A549 treated with CORT108297 at 1 μM for 4 hours (cell line): ENCODE results near the gene UIMC1. TPM values are rescaled to one million over a fixed set of nuclear protein-coding genes. Genes with fewer than 3 reads are reported as not detected.

ENCODE experiments used
- total RNA-seq: library from RNA; stranded (reverse); fragments of 200-300 nt; extraction: Qiagen RNA extraction; gene quantifications from 5 replicates; pipeline ENCODE4 v1.2.3, GENCODE V29; 2022

UIMC1 gene
- 39.5 to 45.2 TPM (median 42.2 TPM) in 5 replicates for total RNA-seq

DNA sequence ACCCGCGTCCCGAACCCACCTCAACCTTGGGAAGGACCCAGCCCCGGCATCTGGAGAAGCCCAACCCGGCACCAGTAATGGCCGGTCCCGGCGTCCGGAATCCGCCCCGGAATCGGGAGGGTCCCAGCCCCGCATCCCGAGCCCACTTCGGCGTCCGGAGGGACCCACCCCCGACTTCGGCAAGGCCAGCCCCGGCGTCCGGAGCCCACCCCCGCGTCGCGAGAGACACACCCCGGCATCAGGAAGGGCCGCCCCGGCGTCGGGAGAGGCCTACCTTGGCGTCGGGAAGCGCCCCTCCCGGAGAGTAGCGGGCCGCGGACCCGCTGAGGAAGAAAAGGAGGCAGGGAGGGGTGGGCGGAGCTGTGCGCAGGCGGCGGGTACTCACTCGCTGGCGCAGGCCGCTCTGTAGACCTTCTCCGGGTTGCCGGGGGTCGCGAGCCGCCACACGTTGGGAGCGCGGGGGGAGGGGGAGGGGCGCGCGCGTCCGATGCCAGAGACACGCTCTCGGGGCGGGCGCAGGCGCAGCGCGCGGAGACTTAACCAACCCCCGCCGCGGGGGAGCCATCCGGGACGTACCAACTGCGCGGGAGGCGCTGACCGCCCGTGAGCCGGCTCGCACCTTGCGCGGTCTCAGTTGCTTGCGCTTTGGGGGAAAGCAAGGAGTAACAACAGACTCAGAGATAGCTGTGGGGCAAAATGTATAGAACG is at the start of gene UIMC1:
TSS of gene UIMC1 (minus strand) at position 515 of the 708 bp plus-strand sequence. CDS start 24,164 bp downstream, outside the sequence.

DNA sequence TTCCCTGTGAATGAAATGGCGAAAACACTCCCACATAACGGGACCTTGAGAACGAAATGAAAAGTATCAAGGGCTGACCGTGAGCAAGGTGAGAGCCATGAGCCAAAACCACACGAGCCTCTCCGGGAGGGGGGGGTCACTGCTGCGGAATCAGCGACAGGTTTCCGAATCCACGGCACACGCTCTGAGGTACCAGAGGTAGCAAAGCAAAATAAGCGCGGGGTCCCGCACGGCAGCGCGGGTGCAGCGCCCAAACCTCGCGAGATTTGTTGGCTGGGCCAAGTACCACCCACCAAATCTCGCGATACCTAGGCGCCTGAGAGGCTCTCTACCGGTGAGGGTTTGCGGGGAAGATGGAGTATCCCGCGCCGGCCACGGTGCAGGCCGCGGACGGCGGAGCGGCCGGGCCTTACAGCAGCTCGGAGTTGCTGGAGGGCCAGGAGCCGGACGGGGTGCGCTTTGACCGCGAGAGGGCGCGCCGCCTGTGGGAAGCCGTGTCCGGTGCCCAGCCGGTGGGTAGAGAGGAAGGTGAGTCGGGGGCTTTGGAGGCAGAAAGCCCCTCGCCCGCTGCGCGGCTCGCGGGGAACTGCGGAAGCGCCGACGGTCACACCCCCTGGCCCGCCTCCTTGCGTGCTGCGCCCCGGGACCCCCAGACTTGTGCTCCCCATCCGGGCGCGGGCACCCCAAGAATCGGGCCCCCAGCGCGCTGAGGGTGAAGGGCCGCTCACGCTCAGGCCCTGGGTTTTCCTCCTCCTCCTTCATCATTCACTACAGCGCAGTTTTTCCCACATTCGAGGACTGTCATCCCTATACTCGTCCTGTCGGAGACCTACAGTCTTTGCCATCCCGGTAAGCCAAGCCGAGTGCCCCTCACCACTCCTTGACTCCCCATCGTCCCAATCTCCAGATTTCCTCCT is 16.1 kb upstream of the UIMC1 start, which contains the start of gene ZNF346:
TSS of gene ZNF346 (plus strand) at position 311 of the 917 bp plus-strand sequence. CDS start at position 354, 43 bp downstream.

DNA sequence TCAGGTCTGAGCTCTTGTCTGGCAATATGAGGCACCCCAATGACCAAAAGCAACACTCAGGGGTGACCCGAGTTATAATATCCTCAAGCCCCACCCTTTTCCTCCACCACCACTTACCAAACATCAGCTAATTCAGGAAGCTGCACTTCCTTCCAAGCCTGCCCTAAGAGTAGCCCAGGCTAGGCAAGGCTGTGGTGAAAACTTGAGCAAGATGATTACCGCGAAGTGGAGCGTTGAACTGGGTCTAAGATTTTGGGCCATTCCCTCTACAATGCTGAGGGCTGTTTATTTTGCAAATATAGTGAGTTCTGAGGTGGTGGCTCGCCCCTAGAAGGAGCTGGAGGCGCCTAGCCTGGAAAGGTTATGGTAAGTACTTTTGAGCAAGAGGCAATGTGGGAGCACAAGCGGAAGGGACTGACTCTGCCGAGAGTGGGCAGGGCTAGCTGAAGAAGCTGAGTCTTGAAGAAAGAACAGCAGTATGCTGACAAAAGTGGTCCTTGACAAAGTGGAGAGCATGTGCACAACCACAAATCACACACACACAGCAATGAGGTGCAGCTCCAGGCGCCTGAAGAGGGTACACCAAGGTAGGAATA is 107.2 kb downstream of the UIMC1 start, which contains the start of gene HK3:
TSS of gene HK3 (minus strand) at position 51 of the 596 bp plus-strand sequence. CDS start 3,187 bp downstream, outside the sequence.

Other genes with a start within 250 kb of the UIMC1 start
- 0.15 to 0.38 TPM (median 0.31 TPM) in 5 replicates for gene UNC5A, start 196.2 kb downstream of the UIMC1 start, total RNA-seq
- gene HK3, start 107.4 kb downstream of the UIMC1 start, total RNA-seq: 0.03 to 0.44 TPM (median 0.12 TPM) in 3 of 5 replicates, not detected in the others
- gene ZNF346, start 15.9 kb upstream of the UIMC1 start, total RNA-seq: 9.6 to 11.3 TPM (median 11.2 TPM) in 5 replicates
- gene FGFR4, start 80.1 kb upstream of the UIMC1 start, total RNA-seq: 15.5 to 26.2 TPM (median 25.0 TPM) in 5 replicates
- 17.8 to 23.9 TPM (median 20.6 TPM) in 5 replicates for gene NSD1, start 127.0 kb upstream of the UIMC1 start, total RNA-seq